Muscle layer of duodenum (tissue), 2 donors: ENCODE measurements around the gene SOX10.

ENCODE experiments used
- H3K27ac ChIP-seq: one replicate; pipeline ENCODE4 v1.7.0; 2013; ENCODE audit warnings: mild to moderate bottlenecking, low read length
- H3K27me3 ChIP-seq: one replicate; pipeline ENCODE4 v1.7.0; 2013; ENCODE audit warnings: low read depth, mild to moderate bottlenecking, control low read depth, low read length
- H3K36me3 ChIP-seq, 2 donors: one replicate each; pipeline ENCODE4 v1.7.0; 2013; ENCODE audit warnings: low read length in 2 of 2, control low read depth in 1 of 2, mild to moderate bottlenecking in 1 of 2; ENCODE audit not compliant: insufficient read depth in 2 of 2, control insufficient read depth in 1 of 2
- H3K4me1 ChIP-seq, 2 donors: one replicate each; pipeline ENCODE4 v1.7.0; 2013; ENCODE audit warnings: low read length in 2 of 2, mild to moderate bottlenecking in 2 of 2, control low read depth in 1 of 2, moderate library complexity in 1 of 2; ENCODE audit not compliant: insufficient read depth in 2 of 2, control insufficient read depth in 1 of 2
- H3K4me3 ChIP-seq, 2 donors: one replicate each; pipeline ENCODE4 v1.7.0; 2013; ENCODE audit warnings: low read length in 2 of 2, low read depth in 1 of 2, mild to moderate bottlenecking in 1 of 2
- H3K9me3 ChIP-seq, 2 donors: one replicate each; pipeline ENCODE4 v1.7.0; 2013; ENCODE audit warnings: low read length in 2 of 2, control low read depth in 1 of 2, mild to moderate bottlenecking in 1 of 2; ENCODE audit not compliant: control insufficient read depth in 1 of 2
- donor health status: healthy.

SOX10 gene

GRCh38 chr22:37923927-37924326 is 60.4 kb downstream of the SOX10 start:
- Histone ChIP-seq H3K4me3 (no peak overlapping the region), H3K27ac (no peak overlapping the region), H3K27me3 (no peaks in the 10 kb centered on the region), H3K36me3 (peaks cover 32 to 75% of the 10 kb centered on the region in 2 donors), H3K4me1 (peaks cover 0 to 12% of the 10 kb centered on the region in 2 donors), H3K9me3 (no peaks in the 10 kb centered on the region)
